SU-DHL-6 (cell line): Measurements from ENCODE around the gene CSNK1D.

Experiments used
- H2AFZ ChIP-seq: fragments of 200-600 bp; sonication (generic); 2 replicates; pipeline ENCODE4 v1.6.1; 2014; ENCODE audit warnings: low read depth, mild to moderate bottlenecking, moderate library complexity, mixed read lengths, antibody characterized with exemption, low read length; ENCODE audit not compliant: severe bottlenecking
- H3F3A ChIP-seq: fragments of 200-600 bp; shearing (Covaris generic); 2 replicates; pipeline ENCODE4 v1.6.0; 2016; ENCODE audit warnings: antibody characterized with exemption, mild to moderate bottlenecking; ENCODE audit not compliant: insufficient read depth
- H3K27ac ChIP-seq: fragments of 200-600 bp; sonication (generic); 2 replicates; pipeline ENCODE4 v1.5.1; 2016; ENCODE audit warnings: low read depth, mild to moderate bottlenecking, low read length, moderate library complexity, mixed read lengths
- H3K27me3 ChIP-seq: fragments of 200-600 bp; sonication (generic), shearing (Covaris generic); 2 replicates; pipeline ENCODE4 v1.6.0; 2014; ENCODE audit warnings: mild to moderate bottlenecking, low read length
- H3K36me3 ChIP-seq: fragments of 200-600 bp; sonication (generic); 2 replicates; pipeline ENCODE4 v1.6.1; 2014; ENCODE audit warnings: mild to moderate bottlenecking, low read length, mixed read lengths
- H3K4me2 ChIP-seq: fragments of 300-600, 200-600 bp; shearing (Covaris generic), sonication (generic); 2 replicates; pipeline ENCODE4 v1.6.0; 2014; ENCODE audit warnings: low read length, low read depth, mild to moderate bottlenecking; ENCODE audit not compliant: poor library complexity, severe bottlenecking
- H3K4me3 ChIP-seq: fragments of 200-600 bp; sonication (generic); 2 replicates; pipeline ENCODE4 v1.5.1; 2014; ENCODE audit warnings: antibody characterized with exemption, low read length, mild to moderate bottlenecking, mixed read lengths; ENCODE audit not compliant: insufficient read depth, poor library complexity, severe bottlenecking
- H3K79me2 ChIP-seq: fragments of 200-600 bp; sonication (generic); 2 replicates; pipeline ENCODE4 v1.6.1; 2014; ENCODE audit warnings: mild to moderate bottlenecking, low read length, moderate library complexity; ENCODE audit not compliant: insufficient read depth
- H3K9ac ChIP-seq: fragments of 200-600 bp; sonication (generic); 2 replicates; pipeline ENCODE4 v1.7.0; 2014; ENCODE audit warnings: mild to moderate bottlenecking, low read length
- H3K9me2 ChIP-seq: fragments of 200-600 bp; sonication (generic); replicated peaks from 2 replicates; pipeline ENCODE4 v1.6.1; 2014; ENCODE audit warnings: low read length; ENCODE audit not compliant: insufficient read depth
- H3K9me3 ChIP-seq: fragments of 200-600 bp; sonication (generic); 2 replicates; pipeline ENCODE4 v1.6.1; 2014; ENCODE audit warnings: low read length, mixed read lengths; ENCODE audit not compliant: insufficient read depth
- H4K20me1 ChIP-seq: fragments of 200-600 bp; sonication (generic); 2 replicates; pipeline ENCODE4 v1.6.1; 2014; ENCODE audit warnings: low read depth, mild to moderate bottlenecking, antibody characterized with exemption, low read length, moderate library complexity, mixed read lengths
- CTCF ChIP-seq: fragments of 200-600 bp; sonication (generic); IDR thresholded peaks from one replicate; pipeline ENCODE4 v1.5.1; 2017; ENCODE audit warnings: antibody characterized with exemption, mild to moderate bottlenecking, low read length, moderate library complexity; ENCODE audit not compliant: insufficient read depth, poor library complexity, severe bottlenecking
- EZH2phosphoT487 ChIP-seq: fragments of 200-600 bp; sonication (generic), shearing (Covaris generic); conservative IDR thresholded peaks from 2 replicates; pipeline ENCODE4 v1.6.1; 2018; ENCODE audit warnings: mild to moderate bottlenecking, antibody characterized with exemption, low read length, moderate library complexity, mixed read lengths

CSNK1D gene

GRCh38 chr17:82310877-82311276 is 37.4 kb upstream of the CSNK1D start:
- Histone ChIP-seq H3K4me2 (no peak overlapping the region), H3K9ac (no peak overlapping the region), H3F3A (no peaks in the 10 kb centered on the region), H3K4me3 (no peak overlapping the region), H3K27ac (no peak overlapping the region), H3K27me3 (no peaks in the 10 kb centered on the region), H3K9me3 (no peaks in the 10 kb centered on the region), H3K79me2 (no peaks in the 10 kb centered on the region), H3K36me3 (no peaks in the 10 kb centered on the region), H2AFZ (no peak overlapping the region), H4K20me1 (no peaks in the 10 kb centered on the region), H3K9me2 (no peaks in the 10 kb centered on the region)
- TF ChIP-seq EZH2phosphoT487, result no peak
- TF ChIP-seq CTCF, result no peak

GRCh38 chr17:82309656-82310570 is 36.4 kb upstream of the CSNK1D start:
- Histone ChIP-seq H3K9ac (no peak overlapping the region), H2AFZ (no peak overlapping the region), H3K4me3 (no peak overlapping the region), H3K36me3 (no peaks in the 10 kb centered on the region), H3F3A (no peaks in the 10 kb centered on the region), H3K9me3 (no peaks in the 10 kb centered on the region), H3K27ac (no peak overlapping the region), H3K79me2 (no peaks in the 10 kb centered on the region), H3K27me3 (no peaks in the 10 kb centered on the region), H3K9me2 (no peaks in the 10 kb centered on the region), H4K20me1 (no peaks in the 10 kb centered on the region), H3K4me2 (no peak overlapping the region)
- TF ChIP-seq EZH2phosphoT487 (no peak), CTCF (no peak)

GRCh38 chr17:82305727-82306300 is 32.3 kb upstream of the CSNK1D start:
- no peak overlapping the region for H3K9ac ChIP-seq

More at GRCh38 chr17:82305727-82306300, 32.3 kb upstream of the CSNK1D start:
- Histone ChIP-seq H3K9me2 (no peaks in the 10 kb centered on the region), H3K36me3 (no peaks in the 10 kb centered on the region), H3K4me3 (no peak overlapping the region), H3K79me2 (no peaks in the 10 kb centered on the region), H3K9me3 (no peaks in the 10 kb centered on the region), H3K27ac (no peak overlapping the region), H2AFZ (no peak overlapping the region), H3K27me3 (no peaks in the 10 kb centered on the region), H3F3A (no peaks in the 10 kb centered on the region), H4K20me1 (no peaks in the 10 kb centered on the region), H3K4me2 (no peak overlapping the region)
- TF ChIP-seq CTCF (no peak), EZH2phosphoT487 (no peak)
